Inferior parietal cortex (tissue), 1 donor: ENCODE results near the gene DDIAS.
"Not testable (repeated sequence)": the region's sequence is repeated elsewhere in the genome, so short reads cannot be mapped to it uniquely, and the experiment has no call there.

Experiments used
- DNase-seq: peaks from one replicate; pipeline ENCODE4 v3.0.0-alpha.2; 2016; ENCODE audit errors: extremely low spot score

The DDIAS gene

DNA sequence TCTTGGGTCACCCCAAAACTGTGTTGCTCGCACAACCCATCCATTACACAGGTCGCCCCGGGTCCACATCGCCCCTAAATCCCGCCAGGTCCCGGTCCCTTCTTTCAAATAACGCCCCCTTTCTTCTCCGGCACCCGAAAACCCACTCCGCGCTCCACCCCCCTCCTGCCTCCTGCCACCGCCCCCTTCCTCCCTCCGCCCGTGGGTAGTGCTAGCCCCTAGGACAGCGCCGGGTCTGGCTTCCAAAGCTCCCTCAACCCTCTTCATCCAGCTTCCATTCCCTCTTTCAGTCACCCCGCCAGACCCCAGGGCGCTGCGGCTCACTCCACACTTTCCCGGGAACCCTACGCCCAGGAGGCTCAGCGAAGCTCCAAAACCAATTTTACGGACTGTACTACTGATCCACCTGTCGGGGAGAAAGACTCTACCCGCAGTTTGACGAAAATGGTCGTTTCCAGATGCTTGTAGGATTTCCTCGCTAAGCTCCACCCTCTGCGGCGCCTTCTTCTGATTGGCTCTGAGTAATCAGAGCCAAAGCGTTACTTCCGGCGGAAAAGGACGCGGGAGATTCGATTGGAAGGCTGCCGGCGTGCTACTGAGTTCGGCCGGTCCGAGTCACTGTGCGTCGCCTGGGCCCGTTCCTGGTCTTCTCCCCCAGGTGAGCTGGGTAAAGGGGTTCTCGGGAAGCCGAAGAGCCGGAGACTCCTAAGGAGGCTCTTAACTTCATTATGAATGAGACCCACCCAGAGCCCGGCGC, at the start of gene DDIAS:
Gene DDIAS, plus strand, starts transcription at position 572 of the 757 bp plus-strand sequence. CDS start 13,003 bp downstream, outside the sequence.
- DNase-seq: peak; percentile 99

GRCh38 chr11:82854242-82854641, 47.3 kb upstream of the DDIAS start:
- DNase-seq: no peak

- DNase-seq: not testable (repeated sequence)
Measured at GRCh38 chr11:82854916-82855315, 46.6 kb upstream of the DDIAS start.

GRCh38 chr11:82855616-82856015, 45.9 kb upstream of the DDIAS start:
- no peak for DNase-seq

GRCh38 chr11:82857145-82857544, 44.4 kb upstream of the DDIAS start:
- no peak for DNase-seq

GRCh38 chr11:82858133-82858532, 43.4 kb upstream of the DDIAS start:
- no peak for DNase-seq

- DNase-seq: no peak
Measured at GRCh38 chr11:82858556-82859091, 42.9 kb upstream of the DDIAS start.

- DNase-seq: no peak
Measured at GRCh38 chr11:82859750-82860149, 41.8 kb upstream of the DDIAS start.

DNA sequence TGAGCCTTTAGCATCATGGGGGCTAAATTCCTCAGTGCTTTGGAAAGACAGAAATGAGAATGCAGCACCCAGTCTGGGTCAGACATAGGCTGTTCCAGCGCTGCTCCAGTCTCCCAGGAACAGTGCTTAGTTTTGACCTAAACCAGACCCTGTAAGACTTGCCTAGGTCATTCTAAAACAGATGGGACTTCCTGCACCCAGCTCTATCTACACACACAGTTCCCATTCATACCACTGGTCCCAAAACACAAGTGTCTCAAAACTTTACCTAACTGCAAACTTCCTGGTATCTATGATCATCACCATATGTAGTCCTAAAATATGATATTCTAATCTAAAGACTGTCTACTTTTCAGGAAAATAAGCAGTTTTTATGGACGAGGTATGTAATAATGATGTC, 39.2 kb upstream of the DDIAS start:
- DNase-seq: no peak

GRCh38 chr11:82863209-82863608, 38.3 kb upstream of the DDIAS start:
- no peak for DNase-seq

DNA sequence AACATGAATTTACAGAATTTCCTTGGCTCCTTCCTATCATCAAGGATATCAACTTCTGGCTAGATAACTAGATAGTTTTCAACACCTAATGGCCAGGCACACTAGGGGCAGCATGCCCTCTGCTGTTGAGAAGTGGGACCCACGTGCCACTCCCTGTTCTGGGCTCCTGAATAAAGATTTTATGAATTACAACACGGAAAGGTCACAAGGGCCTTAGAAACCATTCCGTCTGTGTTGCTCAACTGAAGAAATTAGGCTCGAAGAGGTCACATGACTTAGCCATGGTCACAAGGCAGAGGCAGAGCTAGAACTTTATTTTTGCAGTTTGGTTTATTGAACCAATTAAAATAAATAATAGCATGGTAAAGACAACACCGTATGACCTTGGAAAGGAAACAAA, 37.3 kb upstream of the DDIAS start:
- DNase-seq: peak; percentile 81

- no peak for DNase-seq
Measured at GRCh38 chr11:82865841-82866240, 35.7 kb upstream of the DDIAS start.

GRCh38 chr11:82867495-82868082, 33.9 kb upstream of the DDIAS start:
- peak; percentile 90 for DNase-seq

DNA sequence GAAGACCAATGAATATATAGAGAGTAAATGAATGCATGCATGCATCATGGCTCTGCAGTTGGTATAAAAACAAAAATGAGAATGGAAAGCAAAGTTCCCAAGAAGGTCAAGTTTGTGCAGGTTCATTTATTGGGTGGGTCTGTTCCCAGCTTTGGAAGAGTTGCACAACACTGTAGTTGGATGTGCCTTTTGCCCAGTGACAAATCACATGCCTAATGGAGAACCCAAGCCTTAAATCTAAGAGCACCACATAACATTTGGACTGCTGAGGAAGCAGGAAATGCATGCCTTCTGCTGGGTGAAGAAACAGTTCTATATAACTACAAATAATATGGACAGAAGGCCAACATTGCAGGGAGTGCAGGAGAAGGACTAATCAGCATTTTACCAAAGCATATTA, 31.9 kb upstream of the DDIAS start:
- DNase-seq: no peak

DNA sequence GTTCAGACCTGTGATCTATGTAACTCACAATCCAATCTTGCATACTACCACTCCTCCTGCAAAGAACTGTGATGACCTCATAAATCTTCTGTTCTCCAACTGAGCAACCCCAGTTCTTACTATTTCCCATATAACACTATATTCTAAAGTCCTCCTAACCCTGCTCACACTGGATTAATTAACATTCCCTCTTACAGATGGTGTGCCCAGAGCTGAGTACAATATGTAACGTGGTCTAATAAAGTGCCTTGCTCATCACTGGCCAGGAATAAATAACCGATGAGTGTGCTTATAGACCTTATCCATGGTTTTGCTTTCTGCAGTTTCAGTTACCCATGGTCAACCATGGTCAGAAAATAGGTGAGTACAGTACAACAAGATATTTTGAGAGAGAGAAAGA, 29.9 kb upstream of the DDIAS start:
- DNase-seq: no peak

DNA sequence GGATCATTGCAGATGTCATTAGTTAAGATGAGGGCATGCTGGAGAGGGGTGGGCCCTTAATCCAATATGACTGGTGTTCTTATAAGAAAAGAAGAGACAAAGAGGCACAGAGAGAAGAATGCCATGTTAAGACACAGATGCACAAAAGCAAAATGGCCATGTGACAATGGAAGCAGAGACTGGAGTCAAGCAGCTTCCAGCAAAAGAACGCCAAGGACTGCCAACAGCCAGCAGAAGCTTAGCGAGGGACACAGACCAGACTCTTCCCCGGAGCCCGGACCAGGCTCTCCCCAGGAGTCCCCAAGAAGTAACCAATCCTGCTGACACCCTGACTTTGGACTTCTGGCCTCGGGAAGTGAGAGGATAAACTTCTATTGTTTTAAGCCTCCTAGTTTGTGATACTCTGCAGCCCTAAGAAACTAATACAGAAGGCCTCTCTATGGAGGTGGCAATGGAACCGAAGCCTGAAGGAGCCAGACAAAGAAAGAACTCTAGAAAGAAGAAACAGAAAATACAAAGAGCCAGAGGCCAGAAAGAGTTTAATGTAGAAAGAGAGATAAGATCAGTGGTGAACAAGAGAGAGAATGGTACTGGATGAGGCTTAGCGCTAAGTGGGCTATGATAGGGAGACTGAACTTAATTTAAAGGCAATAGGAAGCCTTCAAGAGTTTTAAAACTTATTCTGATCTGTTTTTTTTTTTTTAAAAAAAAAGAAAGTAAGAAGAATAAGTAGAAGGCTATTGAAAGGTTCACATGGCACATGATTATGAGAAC, 29.0 kb upstream of the DDIAS start:
- no peak for DNase-seq

- DNase-seq: no peak
Measured at GRCh38 chr11:82873919-82874333, 27.6 kb upstream of the DDIAS start.

- DNase-seq: no peak
Measured at GRCh38 chr11:82874646-82875523, 26.7 kb upstream of the DDIAS start.

- DNase-seq: no peak
Measured at GRCh38 chr11:82883853-82884252, 17.7 kb upstream of the DDIAS start.

GRCh38 chr11:82889133-82890001, 12.2 kb upstream of the DDIAS start:
- no peak for DNase-seq

DNA sequence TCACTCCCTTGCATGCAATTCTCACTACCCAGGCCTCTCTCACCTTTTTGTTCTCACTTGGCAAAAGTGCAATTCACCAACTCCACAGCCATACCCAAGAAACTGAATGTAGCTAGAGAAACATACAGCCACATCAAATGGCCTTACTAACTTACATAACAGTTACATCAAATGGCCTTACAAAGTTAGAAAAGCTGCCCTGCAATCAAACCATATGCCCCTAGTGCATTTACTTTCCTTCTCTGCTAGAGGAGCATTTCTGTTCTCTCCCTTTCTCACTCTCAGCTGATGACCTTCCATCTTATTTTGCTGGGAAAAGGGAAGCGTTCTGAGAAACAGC, 11.6 kb upstream of the DDIAS start:
- DNase-seq: no peak
